ENCODE data around the gene ZFYVE16. TPM values are rescaled to one million over a fixed set of nuclear protein-coding genes. Genes with fewer than 3 reads are reported as not detected.

ZFYVE16 gene
- total RNA-seq, 1 donor from 2014 or later, result 80.5 TPM

DNA sequence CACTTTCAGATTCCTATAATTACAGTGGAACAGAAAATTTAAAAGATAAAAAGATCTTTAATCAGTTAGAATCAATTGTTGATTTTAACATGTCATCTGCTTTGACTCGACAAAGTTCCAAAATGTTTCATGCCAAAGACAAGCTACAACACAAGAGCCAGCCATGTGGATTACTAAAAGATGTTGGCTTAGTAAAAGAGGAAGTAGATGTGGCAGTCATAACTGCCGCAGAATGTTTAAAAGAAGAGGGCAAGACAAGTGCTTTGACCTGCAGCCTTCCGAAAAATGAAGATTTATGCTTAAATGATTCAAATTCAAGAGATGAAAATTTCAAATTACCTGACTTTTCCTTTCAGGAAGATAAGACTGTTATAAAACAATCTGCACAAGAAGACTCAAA, 29.5 kb downstream of the ZFYVE16 start:
- Mint-ChIP-seq H3K27me3 (ENCODE audit: unreplicated experiment) (no peaks in the 10 kb centered on the region), H3K4me3 (ENCODE audit: unreplicated experiment) (no peak overlapping the region), H3K36me3 (ENCODE audit: low read depth, unreplicated experiment) (peaks cover 24% of the 10 kb centered on the region), H3K9me3 (ENCODE audit: unreplicated experiment) (no peaks in the 10 kb centered on the region), H3K4me1 (ENCODE audit: unreplicated experiment) (peaks cover 2% of the 10 kb centered on the region), H3K27ac (ENCODE audit: unreplicated experiment) (no peak overlapping the region)
- TF ChIP-seq, protein P1, sequence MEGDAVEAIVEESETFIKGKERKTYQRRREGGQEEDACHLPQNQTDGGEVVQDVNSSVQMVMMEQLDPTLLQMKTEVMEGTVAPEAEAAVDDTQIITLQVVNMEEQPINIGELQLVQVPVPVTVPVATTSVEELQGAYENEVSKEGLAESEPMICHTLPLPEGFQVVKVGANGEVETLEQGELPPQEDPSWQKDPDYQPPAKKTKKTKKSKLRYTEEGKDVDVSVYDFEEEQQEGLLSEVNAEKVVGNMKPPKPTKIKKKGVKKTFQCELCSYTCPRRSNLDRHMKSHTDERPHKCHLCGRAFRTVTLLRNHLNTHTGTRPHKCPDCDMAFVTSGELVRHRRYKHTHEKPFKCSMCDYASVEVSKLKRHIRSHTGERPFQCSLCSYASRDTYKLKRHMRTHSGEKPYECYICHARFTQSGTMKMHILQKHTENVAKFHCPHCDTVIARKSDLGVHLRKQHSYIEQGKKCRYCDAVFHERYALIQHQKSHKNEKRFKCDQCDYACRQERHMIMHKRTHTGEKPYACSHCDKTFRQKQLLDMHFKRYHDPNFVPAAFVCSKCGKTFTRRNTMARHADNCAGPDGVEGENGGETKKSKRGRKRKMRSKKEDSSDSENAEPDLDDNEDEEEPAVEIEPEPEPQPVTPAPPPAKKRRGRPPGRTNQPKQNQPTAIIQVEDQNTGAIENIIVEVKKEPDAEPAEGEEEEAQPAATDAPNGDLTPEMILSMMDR (IDR thresholded peaks at IDR 0.05; ENCODE audit: unreplicated experiment), result no peak
- no peak for DNase-seq (ENCODE audit: low spot score)

DNA sequence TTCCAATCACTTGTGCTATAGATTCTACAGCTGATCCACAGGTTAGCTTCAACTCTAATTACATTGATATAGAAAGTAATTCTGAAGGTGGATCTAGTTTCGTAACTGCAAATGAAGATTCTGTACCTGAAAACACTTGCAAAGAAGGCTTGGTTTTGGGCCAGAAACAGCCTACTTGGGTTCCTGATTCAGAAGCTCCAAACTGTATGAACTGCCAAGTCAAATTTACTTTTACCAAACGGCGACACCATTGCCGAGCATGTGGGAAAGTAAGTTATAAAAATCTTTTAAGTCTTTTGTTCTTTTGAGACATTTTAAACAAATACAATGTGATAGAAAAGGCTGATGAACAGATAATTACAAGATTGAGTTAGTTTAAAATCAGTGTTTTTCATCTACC, 30.9 kb downstream of the ZFYVE16 start:
- no peak overlapping the region for H3K4me3 Mint-ChIP-seq (ENCODE audit: unreplicated experiment)
- H3K4me1 Mint-ChIP-seq (ENCODE audit: unreplicated experiment), result no peaks in the 10 kb centered on the region
- no peak overlapping the region for H3K27ac Mint-ChIP-seq (ENCODE audit: unreplicated experiment)
- H3K27me3 Mint-ChIP-seq (ENCODE audit: unreplicated experiment), result no peaks in the 10 kb centered on the region
- H3K36me3 Mint-ChIP-seq (ENCODE audit: low read depth, unreplicated experiment), result peaks cover 24% of the 10 kb centered on the region
- H3K9me3 Mint-ChIP-seq (ENCODE audit: unreplicated experiment), result no peaks in the 10 kb centered on the region
- no peak for DNase-seq (ENCODE audit: low spot score)
- TF ChIP-seq, protein P1 (IDR thresholded peaks at IDR 0.05; ENCODE audit: unreplicated experiment), result no peak

- DNase-seq (ENCODE audit: low spot score), result no peak
- no peak overlapping the region for H3K4me3 Mint-ChIP-seq (ENCODE audit: unreplicated experiment)
- no peak overlapping the region for H3K27ac Mint-ChIP-seq (ENCODE audit: unreplicated experiment)
- H3K9me3 Mint-ChIP-seq (ENCODE audit: unreplicated experiment), result no peaks in the 10 kb centered on the region
- TF ChIP-seq, protein P1 (IDR thresholded peaks at IDR 0.05; ENCODE audit: unreplicated experiment), result no peak
- peaks cover 24% of the 10 kb centered on the region for H3K36me3 Mint-ChIP-seq (ENCODE audit: low read depth, unreplicated experiment)
- H3K27me3 Mint-ChIP-seq (ENCODE audit: unreplicated experiment), result no peaks in the 10 kb centered on the region
- no peaks in the 10 kb centered on the region for H3K4me1 Mint-ChIP-seq (ENCODE audit: unreplicated experiment)
These were observed 31.3 kb downstream of the ZFYVE16 start for GRCh38 chr5:80439213-80439612.

GRCh38 chr5:80442742-80443141, 34.9 kb downstream of the ZFYVE16 start:
- Mint-ChIP-seq H3K4me3 (ENCODE audit: unreplicated experiment) (peak overlapping the region; percentile 13), H3K27me3 (ENCODE audit: unreplicated experiment) (no peaks in the 10 kb centered on the region), H3K36me3 (ENCODE audit: low read depth, unreplicated experiment) (peaks cover 15% of the 10 kb centered on the region), H3K4me1 (ENCODE audit: unreplicated experiment) (no peaks in the 10 kb centered on the region), H3K27ac (ENCODE audit: unreplicated experiment) (no peak overlapping the region), H3K9me3 (ENCODE audit: unreplicated experiment) (no peaks in the 10 kb centered on the region)
- TF ChIP-seq, protein P1 (IDR thresholded peaks at IDR 0.05; ENCODE audit: unreplicated experiment), result no peak
- no peak for DNase-seq (ENCODE audit: low spot score)

GRCh38 chr5:80453366-80453765, 45.5 kb downstream of the ZFYVE16 start:
- H3K4me1 Mint-ChIP-seq (ENCODE audit: unreplicated experiment), result no peaks in the 10 kb centered on the region
- no peaks in the 10 kb centered on the region for H3K9me3 Mint-ChIP-seq (ENCODE audit: unreplicated experiment)
- TF ChIP-seq, protein P1 (IDR thresholded peaks at IDR 0.05; ENCODE audit: unreplicated experiment), result no peak
- peak overlapping the region; percentile 52 for H3K27ac Mint-ChIP-seq (ENCODE audit: unreplicated experiment)
- H3K27me3 Mint-ChIP-seq (ENCODE audit: unreplicated experiment), result no peaks in the 10 kb centered on the region
- DNase-seq (ENCODE audit: low spot score), result no peak
- peaks cover 10% of the 10 kb centered on the region for H3K36me3 Mint-ChIP-seq (ENCODE audit: low read depth, unreplicated experiment)
- H3K4me3 Mint-ChIP-seq (ENCODE audit: unreplicated experiment), result no peak overlapping the region

All from endothelial cell (in vitro differentiated cells).